ENCODE measurements around the gene KCNIP2. TPM values are rescaled to one million over a fixed set of nuclear protein-coding genes. Genes with fewer than 3 reads are reported as not detected.
A peak's percentile ranks its signal among the peaks of the same experiment; 100 is the strongest.

Gene KCNIP2
- total and polyA plus RNA-seq, 2 of the 13 experiments (the other 11 are each of a cell fraction or from before 2014, with no cell fraction given): 0.42 to 0.70 TPM

- TF ChIP-seq, protein P1, sequence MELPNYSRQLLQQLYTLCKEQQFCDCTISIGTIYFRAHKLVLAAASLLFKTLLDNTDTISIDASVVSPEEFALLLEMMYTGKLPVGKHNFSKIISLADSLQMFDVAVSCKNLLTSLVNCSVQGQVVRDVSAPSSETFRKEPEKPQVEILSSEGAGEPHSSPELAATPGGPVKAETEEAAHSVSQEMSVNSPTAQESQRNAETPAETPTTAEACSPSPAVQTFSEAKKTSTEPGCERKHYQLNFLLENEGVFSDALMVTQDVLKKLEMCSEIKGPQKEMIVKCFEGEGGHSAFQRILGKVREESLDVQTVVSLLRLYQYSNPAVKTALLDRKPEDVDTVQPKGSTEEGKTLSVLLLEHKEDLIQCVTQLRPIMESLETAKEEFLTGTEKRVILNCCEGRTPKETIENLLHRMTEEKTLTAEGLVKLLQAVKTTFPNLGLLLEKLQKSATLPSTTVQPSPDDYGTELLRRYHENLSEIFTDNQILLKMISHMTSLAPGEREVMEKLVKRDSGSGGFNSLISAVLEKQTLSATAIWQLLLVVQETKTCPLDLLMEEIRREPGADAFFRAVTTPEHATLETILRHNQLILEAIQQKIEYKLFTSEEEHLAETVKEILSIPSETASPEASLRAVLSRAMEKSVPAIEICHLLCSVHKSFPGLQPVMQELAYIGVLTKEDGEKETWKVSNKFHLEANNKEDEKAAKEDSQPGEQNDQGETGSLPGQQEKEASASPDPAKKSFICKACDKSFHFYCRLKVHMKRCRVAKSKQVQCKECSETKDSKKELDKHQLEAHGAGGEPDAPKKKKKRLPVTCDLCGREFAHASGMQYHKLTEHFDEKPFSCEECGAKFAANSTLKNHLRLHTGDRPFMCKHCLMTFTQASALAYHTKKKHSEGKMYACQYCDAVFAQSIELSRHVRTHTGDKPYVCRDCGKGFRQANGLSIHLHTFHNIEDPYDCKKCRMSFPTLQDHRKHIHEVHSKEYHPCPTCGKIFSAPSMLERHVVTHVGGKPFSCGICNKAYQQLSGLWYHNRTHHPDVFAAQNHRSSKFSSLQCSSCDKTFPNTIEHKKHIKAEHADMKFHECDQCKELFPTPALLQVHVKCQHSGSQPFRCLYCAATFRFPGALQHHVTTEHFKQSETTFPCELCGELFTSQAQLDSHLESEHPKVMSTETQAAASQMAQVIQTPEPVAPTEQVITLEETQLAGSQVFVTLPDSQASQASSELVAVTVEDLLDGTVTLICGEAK (IDR thresholded peaks at IDR 0.05): no peak
- TF ChIP-seq, protein P1 (CRISPR knock-in tag; IDR thresholded peaks at IDR 0.05): no peak
- TF ChIP-seq SAFB2 (CRISPR knock-in tag; IDR thresholded peaks at IDR 0.05; ENCODE audit: borderline replicate concordance, low read depth): no peak
- TF ChIP-seq, protein P2, sequence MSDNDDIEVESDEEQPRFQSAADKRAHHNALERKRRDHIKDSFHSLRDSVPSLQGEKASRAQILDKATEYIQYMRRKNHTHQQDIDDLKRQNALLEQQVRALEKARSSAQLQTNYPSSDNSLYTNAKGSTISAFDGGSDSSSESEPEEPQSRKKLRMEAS (IDR thresholded peaks at IDR 0.05): no peak
- no peak for TF ChIP-seq PRMT3 (CRISPR knock-in tag; IDR thresholded peaks at IDR 0.05; ENCODE audit: borderline replicate concordance, low read depth)
- TF ChIP-seq PCBP1 (IDR thresholded peaks at IDR 0.05; ENCODE audit: borderline replicate concordance, low read depth, low read length): no peak
- 0 out of 2 replicates have a peak, but pooled peaks have one; percentile 25 for TF ChIP-seq HDAC2 (CRISPR knock-in tag; IDR thresholded peaks at IDR 0.05)
- no peak for TF ChIP-seq DZIP1 (CRISPR knock-in tag; IDR thresholded peaks at IDR 0.05)
- no peak for TF ChIP-seq ZSCAN22 (CRISPR knock-in tag; IDR thresholded peaks at IDR 0.05)
- TF ChIP-seq ZNF510 (CRISPR knock-in tag; IDR thresholded peaks at IDR 0.05; ENCODE audit: low read depth): no peak
- TF ChIP-seq HOXA5 (CRISPR knock-in tag; IDR thresholded peaks at IDR 0.05): 0 out of 2 replicates have a peak, but pooled peaks have one; percentile 35
- TF ChIP-seq, protein P3, sequence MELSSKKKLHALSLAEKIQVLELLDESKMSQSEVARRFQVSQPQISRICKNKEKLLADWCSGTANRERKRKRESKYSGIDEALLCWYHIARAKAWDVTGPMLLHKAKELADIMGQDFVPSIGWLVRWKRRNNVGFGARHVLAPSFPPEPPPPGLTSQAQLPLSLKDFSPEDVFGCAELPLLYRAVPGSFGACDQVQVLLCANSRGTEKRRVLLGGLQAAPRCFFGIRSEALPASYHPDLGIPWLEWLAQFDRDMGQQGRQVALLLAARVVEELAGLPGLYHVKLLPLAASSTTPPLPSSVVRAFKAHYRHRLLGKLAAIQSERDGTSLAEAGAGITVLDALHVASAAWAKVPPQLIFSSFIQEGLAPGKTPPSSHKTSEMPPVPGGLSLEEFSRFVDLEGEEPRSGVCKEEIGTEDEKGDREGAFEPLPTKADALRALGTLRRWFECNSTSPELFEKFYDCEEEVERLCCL (CRISPR knock-in tag; IDR thresholded peaks at IDR 0.05; ENCODE audit: borderline replicate concordance): no peak
Observed at GRCh38 chr10:101840741-101841453, 2.7 kb downstream of the KCNIP2 start (continued).
